ENCODE data around the gene SLC15A5.

The SLC15A5 gene

DNA sequence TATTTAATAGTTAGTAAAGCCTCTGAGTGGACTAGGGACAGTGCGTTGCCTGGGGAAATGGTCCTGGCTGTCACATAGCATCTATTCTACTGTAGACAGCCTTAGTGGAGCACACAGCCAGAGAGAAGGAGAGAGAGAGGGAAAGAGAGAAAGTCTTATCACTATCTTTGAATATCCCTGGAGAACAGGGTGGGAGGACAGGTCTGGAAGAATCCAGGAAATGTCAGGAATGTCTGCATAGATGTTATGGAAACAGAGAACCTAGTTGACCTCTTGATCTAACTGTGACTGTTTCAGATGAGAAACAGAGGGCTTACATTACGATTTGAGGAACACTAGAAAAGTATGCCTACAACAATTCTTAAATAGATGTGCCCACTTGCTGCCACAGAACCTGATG lies 92.8 kb downstream of the SLC15A5 start:
- no peak for DNase-seq (ENCODE audit: extremely low read depth in 1 of 2, low read depth in 1 of 2)

DNA sequence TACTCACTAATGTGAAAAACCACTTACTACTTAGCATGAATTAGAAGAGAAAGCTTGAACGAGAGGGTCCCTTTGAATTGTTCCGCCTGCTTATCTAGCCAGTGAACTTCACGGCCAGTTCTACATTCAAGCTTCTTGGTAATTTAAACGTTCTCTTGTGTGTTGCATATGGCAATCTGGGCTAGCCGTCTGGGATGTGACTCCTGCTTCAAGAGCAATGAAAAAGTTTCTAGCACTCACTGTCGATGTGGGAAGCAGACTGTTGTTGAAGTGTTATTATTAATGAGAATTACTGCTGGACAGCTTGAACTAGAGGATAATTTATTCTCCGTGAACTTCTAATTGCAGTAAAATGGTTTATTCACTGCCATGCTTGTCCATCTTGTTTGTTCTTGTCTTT lies 93.9 kb downstream of the SLC15A5 start:
- no peak for DNase-seq (ENCODE audit: extremely low read depth in 1 of 2, low read depth in 1 of 2)

DNA sequence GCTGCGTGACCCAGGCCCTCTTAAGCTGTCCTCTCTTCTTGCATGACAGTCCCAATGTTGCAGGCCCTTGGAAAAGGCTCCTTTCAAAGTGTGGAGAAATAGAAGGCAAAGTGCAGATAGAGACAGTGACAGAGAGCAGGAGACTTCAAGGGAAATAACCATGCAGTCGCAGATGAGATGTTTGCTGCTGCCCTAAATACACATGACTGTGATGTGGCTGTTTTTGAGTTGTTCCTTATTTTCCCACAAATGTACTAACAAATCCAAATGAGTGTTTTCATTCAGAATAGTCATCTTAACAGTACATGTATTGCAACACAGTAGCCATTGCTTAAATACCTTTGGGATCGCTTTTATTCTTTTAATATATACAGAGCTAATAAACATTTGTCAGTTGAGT lies 101.6 kb downstream of the SLC15A5 start:
- DNase-seq (ENCODE audit: extremely low read depth in 1 of 2, low read depth in 1 of 2): no peak

DNA sequence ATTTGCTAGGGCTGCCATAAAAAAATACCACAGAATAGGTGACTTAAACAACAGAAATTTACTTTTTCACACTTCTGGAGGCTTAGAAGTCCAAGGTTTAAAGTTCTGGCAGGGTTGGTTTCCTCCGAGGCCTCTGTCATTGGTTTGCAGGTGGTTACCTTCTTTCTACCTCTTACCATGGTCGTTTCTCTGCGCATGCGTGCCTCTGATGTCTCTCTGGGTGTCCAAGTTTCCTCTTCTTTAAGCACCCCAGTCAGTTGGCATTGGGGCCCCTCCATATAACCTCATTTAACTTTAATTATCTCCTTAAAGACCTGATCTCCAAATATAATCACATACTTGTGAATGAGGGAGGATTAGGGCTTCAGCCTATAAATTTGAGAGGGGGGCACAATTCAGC lies 103.2 kb downstream of the SLC15A5 start:
- DNase-seq (ENCODE audit: extremely low read depth in 1 of 2, low read depth in 1 of 2): no peak

DNA sequence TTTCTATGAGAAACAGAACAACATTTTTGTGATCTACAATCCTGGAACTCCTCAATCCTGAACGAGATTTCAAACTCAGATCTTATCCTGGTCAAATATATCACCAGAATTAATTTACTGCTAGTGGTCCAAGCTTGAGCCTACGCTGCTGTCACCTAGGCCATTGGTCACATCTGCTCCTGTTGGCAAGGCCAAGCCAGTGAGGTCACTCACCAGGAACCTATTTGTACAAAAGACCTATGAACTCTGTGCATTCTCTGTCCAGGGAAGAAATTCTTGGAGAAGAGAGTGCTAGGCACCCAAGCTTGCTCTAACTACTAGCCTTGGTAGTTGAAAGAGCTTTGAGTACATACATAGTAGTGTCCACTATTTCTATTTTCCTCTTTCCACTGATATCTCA lies 106.1 kb downstream of the SLC15A5 start:
- no peak for DNase-seq (ENCODE audit: extremely low read depth in 1 of 2, low read depth in 1 of 2)

DNA sequence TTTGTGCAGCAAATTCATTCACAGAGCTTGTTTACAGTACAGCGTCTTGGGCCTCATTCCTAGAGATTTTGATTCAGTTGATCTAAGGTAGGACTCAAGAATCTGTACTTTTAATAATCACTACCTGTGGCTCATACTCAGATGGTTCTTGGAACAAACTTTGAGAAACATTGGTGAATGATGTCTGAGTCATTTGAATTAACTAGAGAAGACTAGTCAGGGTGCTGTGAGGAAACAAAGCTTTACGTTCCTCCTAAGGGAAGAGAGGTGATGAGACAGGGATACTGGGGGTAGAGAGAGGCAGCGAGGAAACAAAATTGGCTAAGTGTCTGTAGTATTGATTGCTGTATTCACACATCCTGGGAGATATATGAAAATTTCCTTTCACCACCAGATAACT lies 109.4 kb downstream of the SLC15A5 start:
- no peak for DNase-seq (ENCODE audit: extremely low read depth in 1 of 2, low read depth in 1 of 2)

DNA sequence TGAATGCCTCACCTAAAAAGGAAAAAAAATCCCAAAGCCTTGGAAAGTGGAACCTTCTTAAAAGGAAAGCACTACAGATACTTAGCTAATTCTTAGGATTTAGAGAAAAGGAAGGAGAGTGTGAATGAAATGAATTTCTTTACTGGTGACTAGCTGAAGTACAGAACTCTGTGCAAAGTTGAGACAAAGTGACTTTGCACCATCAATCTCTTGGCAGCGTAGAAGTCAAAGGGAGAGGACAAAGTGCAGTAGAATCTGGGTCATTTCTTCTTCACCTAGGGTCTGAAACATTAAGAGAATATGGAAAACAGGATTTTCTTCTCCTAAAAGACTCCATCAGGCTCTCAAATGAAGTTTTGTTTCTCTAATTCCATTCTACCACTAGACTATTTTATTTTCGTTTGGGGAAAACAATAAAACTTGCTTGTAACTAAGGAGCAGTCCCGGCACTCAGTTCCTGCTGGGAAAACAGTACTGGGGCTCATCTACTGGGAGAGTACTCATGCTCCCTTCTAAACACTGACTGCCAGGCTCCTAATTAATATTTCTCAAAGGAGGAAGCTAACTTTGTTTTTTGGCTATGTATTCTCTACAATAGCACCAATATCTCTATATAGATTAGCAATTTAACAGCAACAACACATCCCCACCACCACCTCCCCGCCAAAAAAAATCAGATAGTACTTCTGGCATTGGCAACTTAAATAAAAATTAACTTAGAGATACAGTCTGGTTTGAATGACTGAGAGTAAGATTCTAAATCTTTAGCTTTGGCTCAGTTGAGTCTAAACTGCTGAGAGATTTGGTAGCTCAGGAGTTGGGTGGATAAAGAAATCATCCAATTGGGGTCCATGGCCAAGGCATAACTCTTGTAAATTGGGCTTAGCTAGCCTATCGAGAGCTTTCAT lies 110.7 kb downstream of the SLC15A5 start:
- no peak for DNase-seq (ENCODE audit: extremely low read depth in 1 of 2, low read depth in 1 of 2)

DNA sequence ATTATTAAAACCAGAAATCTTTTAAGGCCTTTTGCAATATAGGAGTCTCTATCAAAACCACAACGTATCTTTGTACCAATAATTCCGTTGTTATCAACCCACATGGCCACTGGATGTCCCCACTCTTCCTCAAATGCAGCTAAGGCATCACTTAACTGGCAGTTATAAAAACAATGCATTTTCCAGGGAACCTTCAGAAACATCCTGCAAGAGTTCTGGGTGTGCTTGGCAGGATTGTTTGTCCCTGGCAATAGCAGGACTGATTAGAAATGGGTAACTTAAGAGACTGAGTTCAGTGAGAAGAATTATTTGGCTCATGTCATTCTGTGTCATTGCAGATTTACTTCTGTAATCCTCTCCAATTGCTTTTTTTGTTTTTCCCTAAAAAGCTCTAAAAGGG lies 112.0 kb downstream of the SLC15A5 start:
- DNase-seq (ENCODE audit: extremely low read depth in 1 of 2, low read depth in 1 of 2): no peak

DNA sequence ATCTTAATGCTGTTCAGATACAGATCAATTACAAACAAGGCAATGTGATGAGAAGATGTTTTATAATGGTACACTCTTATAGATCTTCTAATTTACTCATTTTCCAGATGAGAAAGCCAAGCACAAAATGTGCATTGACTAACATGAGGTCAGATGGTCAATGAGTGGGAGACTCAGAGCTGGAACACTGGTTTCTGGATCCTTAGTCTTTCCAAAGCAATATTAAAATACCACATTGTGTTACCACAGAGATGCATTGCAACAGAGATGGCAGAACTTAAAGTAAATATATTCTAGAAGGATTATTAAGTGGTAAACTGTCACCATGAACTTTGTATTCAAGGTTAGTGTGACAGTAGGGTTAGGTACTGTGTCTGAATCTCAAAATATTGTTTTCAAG lies 113.6 kb downstream of the SLC15A5 start:
- DNase-seq (ENCODE audit: extremely low read depth in 1 of 2, low read depth in 1 of 2): no peak

DNA sequence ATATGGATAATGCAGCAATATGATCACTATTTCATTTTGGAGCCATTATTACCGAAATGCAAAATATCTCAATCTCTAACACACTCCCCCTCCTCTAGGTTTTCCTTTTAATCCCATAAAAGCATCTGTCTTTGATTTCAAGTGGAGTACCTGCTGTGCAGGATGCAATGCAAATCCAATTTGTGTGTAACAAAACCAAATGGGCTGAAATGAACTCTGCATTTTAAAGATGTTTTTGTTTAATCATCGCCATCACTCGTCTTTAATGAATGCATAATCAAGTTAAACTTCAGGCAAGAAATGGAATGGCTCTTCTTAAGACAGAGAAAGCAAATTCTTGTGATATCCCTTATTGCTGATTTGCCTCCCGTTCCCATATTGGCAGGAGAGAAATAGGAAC lies 114.3 kb downstream of the SLC15A5 start:
- no peak for DNase-seq (ENCODE audit: extremely low read depth in 1 of 2, low read depth in 1 of 2)

DNA sequence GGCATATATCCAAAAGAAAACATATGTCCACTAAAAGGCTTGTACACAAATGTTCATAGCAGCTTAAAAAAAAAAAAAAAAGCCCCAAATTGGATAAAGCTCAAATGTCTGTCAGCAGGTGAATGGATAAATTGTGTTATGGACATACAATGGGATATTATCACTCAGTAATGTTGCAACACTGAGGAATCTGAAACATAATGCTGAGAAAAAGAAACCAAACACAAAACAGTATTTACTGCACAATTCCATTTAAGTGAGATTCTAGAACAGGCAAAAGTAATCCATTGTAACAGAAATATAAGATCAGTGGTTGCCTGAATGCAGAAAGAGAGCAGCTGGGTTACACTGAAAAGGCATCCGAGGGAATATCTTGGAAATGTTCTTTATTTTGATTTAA lies 117.9 kb downstream of the SLC15A5 start:
- DNase-seq (ENCODE audit: extremely low read depth in 1 of 2, low read depth in 1 of 2): no peak

DNA sequence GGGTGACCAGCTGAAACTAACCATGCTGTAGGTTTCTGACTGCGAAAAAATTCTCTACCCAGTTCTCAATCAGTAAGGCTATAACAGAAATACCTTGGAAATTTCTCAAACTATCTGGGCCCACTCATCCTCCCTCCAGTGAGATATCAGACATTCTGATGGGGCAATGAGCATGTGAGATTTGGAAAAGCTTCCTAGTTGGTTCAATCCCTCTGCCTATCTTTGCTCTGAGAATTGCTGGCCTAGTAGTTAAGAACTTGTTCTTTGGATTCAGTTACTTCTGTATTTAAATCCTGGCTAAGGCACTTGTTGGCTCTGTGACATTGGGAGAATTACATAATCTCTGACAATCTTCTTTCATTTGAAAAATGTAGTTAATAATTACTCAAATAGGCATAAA lies 119.4 kb downstream of the SLC15A5 start:
- no peak for DNase-seq (ENCODE audit: extremely low read depth in 1 of 2, low read depth in 1 of 2)

DNA sequence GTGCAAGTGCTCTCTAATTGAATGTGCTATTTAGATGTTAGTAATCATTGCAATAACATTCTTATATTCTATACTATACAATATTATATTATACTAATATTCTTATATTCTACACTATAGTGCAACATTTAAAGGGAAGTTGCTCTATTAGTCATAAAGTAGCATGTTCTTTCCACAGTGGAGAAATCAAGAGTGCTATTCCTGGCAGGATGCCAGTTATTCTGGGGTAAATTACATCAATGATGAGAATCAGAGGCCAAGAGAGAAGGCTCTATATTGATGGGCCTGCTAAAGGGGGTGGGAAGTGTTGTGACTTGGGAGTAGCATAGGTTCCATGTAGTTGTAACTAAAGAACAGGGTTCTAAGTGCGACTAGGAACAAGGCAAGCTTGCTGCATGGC lies 121.5 kb downstream of the SLC15A5 start:
- DNase-seq (ENCODE audit: extremely low read depth in 1 of 2, low read depth in 1 of 2): no peak

DNA sequence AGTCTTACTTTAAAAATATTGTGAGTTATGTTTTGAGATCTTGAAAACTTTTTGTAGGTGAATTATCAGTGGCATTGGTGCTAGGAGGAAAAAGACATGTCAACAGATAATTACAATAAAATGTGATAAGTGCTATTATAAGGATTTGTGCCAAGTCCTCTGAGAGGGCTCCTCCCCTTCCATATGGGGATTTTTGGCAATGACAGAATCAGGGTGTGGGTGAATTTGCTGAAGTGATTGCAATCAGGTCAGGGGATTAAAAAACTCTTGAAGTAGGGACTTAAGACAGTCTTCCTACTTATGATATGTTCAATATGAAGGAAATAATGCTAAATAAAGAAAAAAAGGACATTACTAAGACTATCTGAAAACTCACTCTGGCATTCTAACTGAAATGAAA lies 122.5 kb downstream of the SLC15A5 start:
- DNase-seq (ENCODE audit: extremely low read depth in 1 of 2, low read depth in 1 of 2): no peak

DNA sequence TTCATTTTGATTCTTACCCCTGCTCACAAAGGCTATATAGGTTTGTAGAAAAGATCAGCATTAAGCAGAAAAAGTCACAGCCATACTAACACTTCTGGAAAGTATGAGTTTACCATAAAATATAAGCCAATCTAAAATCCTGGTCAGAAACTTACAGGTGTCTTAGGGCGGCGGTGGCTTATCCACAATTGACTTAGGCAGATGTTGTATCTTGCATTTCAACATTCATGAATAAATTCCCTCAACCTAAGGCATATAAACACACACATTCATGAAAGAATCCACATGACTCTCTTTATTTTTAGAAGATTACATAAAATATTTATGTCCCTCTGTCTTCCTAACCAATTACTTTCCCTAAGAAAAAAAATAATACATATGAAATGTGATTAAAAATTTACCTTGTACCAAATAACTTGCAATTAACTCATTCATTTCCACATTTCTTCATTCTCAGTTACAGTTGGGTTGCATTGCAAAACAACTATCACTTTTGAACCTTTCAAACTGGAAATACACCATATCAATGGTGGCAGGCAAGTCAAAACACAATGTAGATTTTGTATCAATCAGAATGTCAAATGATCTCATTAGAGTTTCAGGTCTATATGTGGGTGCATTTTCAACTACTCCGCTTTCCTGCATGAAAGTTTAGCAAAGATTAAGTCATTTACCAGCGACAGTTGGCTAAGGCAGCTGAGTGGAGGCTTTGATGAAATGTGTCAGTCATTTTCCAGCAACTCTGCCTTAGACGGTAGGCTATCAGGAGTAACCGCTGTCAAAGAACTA lies 124.4 kb downstream of the SLC15A5 start:
- DNase-seq (ENCODE audit: extremely low read depth in 1 of 2, low read depth in 1 of 2): no peak

DNA sequence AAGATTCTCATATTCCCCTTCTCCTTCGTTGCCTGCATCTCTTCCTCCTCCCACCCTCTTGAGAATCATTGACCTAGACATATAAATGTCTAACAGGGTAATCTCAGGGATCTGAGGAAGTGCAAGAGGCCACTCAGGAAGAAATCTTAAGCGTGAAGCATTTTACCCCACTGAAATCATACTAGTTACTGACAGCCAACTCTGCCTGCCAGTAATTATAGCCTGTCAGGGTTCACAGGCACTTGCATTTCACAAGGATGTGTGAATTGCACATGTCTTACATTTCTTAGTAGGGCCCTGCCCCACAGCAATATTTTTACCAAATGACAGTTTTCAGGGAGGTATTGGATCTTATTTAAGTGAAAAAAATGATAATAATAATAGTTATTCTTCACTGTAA lies 127.2 kb downstream of the SLC15A5 start:
- DNase-seq (ENCODE audit: extremely low read depth in 1 of 2, low read depth in 1 of 2): no peak

DNA sequence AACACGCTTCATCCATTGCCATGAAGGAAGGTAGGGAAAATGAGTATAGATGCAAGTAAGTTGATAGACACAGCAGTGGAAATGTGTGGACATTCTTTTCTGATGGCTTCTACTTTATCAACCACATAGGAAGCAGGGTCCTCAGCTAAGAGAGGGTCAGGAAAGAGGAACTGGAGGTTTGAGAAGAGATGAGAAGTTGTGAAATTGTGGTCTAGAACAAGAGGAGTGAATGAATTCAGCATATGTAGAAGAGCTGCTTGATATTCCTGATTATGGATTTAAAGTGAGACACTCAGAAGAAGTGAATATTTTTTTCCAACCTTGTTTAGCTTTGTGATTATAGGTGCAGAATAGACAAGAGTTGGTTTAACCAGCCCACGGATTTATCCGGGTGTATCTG lies 128.5 kb downstream of the SLC15A5 start:
- DNase-seq (ENCODE audit: extremely low read depth in 1 of 2, low read depth in 1 of 2): no peak
